Mammary epithelial cell (primary cell): Measurements from ENCODE around the gene NUP153.

Experiments
- CTCF ChIP-seq, 2 donors: IDR thresholded peaks in 1 of 2; conservative IDR thresholded peaks in 1 of 2; 2 replicates each; pipeline ENCODE4 v1.5.1; 2011 to 2012; ENCODE audit warnings: inconsistent platforms in 2 of 2, low read length in 2 of 2, mild to moderate bottlenecking in 2 of 2, control low read depth in 1 of 2, low read depth in 1 of 2; ENCODE audit not compliant: insufficient read depth in 1 of 2; ENCODE audit errors: extremely low read depth in 1 of 2
- EZH2 ChIP-seq: IDR thresholded peaks from 2 replicates; pipeline ENCODE4 v1.6.1; 2012; ENCODE audit warnings: low read length, inconsistent platforms, borderline replicate concordance

- TF ChIP-seq CTCF (conservative IDR thresholded peaks at IDR 0.05 in 1 of 2, IDR thresholded peaks at IDR 0.05 in 1 of 2; ENCODE audit: extremely low read depth in 1 of 2, insufficient read depth in 1 of 2, low read depth in 1 of 2, low read length in 2 of 2): no peak
- TF ChIP-seq EZH2: no peak
These were observed 126.1 kb downstream of the NUP153 start for GRCh38 chr6:17580518-17581048.
